NCI-H2107 (cell line): ENCODE data around the gene PTAFR.

Experiments used
- DNase-seq: peaks from one replicate; lab custom pipeline; 2025; lab: John Stamatoyannopoulos, UW

The PTAFR gene

GRCh38 chr1:28119556-28119955 is 56.9 kb downstream of the PTAFR start:
- DNase-seq, result no peak

- no peak for DNase-seq
Observed at GRCh38 chr1:28118640-28119307, 57.7 kb downstream of the PTAFR start.

- DNase-seq, result no peak
Observed at GRCh38 chr1:28115267-28115666, 61.2 kb downstream of the PTAFR start.

- DNase-seq, result no peak
Observed at GRCh38 chr1:28114844-28115243, 61.6 kb downstream of the PTAFR start.

GRCh38 chr1:28113242-28113572 is 63.3 kb downstream of the PTAFR start:
- DNase-seq, result no peak

GRCh38 chr1:28112388-28113241 is 63.9 kb downstream of the PTAFR start:
- no peak for DNase-seq

- DNase-seq, result no peak
Observed at GRCh38 chr1:28111157-28111556, 65.3 kb downstream of the PTAFR start.

GRCh38 chr1:28110555-28110954 is 65.9 kb downstream of the PTAFR start:
- no peak for DNase-seq

- DNase-seq, result no peak
Observed at GRCh38 chr1:28109639-28110038, 66.9 kb downstream of the PTAFR start.

- no peak for DNase-seq
Observed at GRCh38 chr1:28108001-28108400, 68.5 kb downstream of the PTAFR start.

- no peak for DNase-seq
Observed at GRCh38 chr1:28104866-28105467, 71.5 kb downstream of the PTAFR start.

- DNase-seq, result no peak
Observed at GRCh38 chr1:28102189-28102588, 74.3 kb downstream of the PTAFR start.

- no peak for DNase-seq
Observed at GRCh38 chr1:28099050-28099769, 77.3 kb downstream of the PTAFR start.
